ENCODE results near the gene BROX.
"Not testable (repeated sequence)": the region's sequence is repeated elsewhere in the genome, so short reads cannot be mapped to it uniquely, and the experiment has no call there.

BROX gene, protein sequence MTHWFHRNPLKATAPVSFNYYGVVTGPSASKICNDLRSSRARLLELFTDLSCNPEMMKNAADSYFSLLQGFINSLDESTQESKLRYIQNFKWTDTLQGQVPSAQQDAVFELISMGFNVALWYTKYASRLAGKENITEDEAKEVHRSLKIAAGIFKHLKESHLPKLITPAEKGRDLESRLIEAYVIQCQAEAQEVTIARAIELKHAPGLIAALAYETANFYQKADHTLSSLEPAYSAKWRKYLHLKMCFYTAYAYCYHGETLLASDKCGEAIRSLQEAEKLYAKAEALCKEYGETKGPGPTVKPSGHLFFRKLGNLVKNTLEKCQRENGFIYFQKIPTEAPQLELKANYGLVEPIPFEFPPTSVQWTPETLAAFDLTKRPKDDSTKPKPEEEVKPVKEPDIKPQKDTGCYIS

DNA sequence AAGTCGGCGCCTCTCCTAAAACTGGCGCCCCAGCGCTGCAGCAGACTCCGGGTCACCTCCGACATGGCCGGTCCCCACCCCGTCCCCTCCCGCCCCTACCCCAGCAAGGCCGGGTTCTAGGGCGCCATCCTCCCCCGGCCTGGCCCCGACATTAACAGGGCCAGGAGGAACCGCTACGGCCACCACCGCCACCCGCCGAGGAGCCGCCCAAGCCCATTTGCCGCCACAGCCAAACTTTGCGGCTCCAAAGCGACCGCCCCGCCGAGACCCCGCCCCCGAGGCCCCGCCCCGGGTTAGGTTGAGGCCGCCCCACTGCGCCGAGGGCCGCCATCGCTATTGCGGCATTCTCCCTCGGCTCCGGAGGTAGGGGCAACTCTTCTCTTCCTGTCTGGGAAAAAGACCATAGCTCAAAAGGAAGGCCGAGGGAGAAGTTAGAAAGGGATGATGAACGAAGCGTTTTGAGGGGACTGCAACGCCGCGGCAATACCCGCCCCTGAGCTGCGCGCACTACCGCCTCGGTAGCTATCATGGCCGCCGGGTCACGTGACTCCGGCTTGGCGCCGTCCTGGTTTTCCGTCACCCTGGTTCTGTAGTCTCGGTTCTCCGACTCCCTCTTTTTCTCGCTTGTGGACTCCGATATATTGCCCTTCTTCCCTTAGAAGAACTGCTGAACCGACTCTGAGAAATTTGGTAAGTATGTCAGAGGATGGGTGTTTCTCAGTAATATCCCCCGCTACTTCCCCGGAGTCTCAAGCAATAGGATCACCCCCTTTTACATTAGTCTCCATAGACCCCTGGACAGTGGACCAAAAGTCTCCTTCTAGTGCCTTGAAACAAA is at the start of gene BROX, which contains the start of gene AIDA:
Gene BROX, plus strand, starts transcription at position 312 of the 838 bp plus-strand sequence. CDS start 3,136 bp downstream, outside the sequence.
Gene AIDA, minus strand, starts transcription at position 239 of the 838 bp plus-strand sequence. Its CDS starts 174 bp downstream, at position 65.
- peak; percentile 85 for DNase-seq (ENCODE audit: low spot score)

DNA sequence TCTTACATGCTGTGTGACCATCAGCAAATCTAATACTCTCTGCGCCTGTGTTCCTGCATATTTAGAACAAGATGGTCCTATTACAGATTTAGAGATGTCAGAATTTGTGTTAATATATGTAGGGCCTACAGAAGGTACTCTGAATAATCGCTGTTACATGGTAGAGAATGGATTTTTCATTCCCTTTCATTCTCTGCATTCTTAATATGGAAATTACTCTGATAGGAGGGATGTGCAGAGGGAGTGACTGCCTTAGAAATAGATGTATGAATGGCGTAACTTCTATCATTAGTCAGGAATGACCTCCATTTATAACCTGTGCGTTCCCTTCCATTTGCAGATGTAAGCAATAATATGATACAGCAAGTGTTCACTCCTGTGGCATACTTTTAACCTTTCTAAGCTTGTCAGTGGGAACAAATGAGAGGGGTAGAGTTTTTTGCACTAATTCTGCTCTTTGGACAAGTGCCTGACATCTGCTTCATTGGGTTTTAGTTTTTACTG is 48.9 kb upstream of the BROX start:
- DNase-seq (ENCODE audit: low spot score) = no peak

DNA sequence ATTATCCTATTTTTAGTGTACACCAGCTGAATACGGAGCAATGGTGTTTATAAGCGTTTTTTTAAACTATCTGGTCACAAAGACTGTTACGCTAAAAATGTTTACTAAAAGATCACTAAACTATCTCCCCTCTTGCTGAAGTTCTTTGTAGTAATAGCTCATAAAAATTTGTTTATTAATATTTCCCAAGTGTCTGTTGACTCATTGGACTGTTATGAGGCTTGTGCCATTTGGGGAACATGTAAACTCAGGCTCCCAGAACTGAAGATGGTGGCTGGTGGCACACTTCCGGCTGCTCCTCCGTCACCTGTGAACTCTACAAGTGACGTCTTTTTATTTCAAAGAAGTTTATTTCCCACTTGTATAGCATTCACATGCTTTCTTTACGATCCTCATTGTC is 46.4 kb upstream of the BROX start:
- no peak for DNase-seq (ENCODE audit: low spot score)

DNA sequence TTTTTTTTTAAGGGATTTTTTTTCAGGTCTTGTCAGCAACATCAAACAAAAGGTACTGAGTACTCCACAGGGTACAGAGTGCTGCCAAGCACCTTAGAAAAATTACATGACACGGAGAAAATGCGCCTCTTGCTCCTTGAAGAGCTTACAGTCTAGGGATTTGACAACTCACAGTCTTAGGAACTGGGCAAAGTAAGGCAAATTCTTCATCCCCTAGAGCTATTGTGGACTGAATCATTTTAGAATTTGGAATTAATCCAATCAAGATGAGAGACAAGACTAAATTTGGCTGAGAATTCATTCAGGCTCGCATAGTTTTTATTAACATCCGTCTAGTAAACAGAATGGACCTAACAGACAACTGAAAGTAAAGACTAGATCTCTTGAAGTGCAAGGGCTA is 44.2 kb upstream of the BROX start:
- DNase-seq (ENCODE audit: low spot score) = not testable (repeated sequence)

DNA sequence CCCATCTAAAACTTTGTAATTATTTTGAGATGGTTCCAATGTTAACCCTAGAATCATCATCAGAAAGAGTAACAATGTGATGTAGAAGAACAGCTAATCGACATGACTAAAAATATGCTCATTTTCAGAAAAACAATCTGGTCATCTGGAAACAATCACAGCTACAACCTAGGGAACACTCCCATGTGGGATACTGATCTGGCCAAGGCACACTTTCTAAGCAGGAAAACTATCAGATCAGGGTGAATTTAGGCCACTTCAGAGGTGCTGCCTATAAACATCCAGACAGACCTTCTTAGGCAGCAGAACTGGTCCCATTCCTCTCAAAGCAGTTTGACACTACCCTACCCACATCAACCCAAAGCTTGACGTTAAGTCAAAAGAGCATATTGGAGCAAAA is 43.3 kb upstream of the BROX start:
- DNase-seq (ENCODE audit: low spot score) = not testable (repeated sequence)

DNA sequence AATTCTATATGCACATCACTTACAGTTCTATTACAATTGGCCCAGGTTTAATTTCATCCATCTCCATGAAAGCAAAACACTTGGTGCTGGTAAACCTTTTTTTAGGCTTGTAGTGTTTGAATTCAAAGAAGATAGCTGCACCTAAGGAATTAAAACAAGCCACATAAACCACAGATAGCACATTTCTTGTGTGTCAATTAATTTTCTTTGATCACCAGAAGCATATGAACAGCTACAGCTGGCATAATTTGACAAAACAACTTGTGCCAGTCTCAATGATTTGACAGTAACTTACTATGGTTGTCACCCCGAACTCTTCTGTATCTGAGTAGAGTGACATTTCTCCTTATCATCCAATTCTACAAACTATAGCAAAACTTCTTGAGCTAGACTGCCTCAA is 42.3 kb upstream of the BROX start:
- no peak for DNase-seq (ENCODE audit: low spot score)

DNA sequence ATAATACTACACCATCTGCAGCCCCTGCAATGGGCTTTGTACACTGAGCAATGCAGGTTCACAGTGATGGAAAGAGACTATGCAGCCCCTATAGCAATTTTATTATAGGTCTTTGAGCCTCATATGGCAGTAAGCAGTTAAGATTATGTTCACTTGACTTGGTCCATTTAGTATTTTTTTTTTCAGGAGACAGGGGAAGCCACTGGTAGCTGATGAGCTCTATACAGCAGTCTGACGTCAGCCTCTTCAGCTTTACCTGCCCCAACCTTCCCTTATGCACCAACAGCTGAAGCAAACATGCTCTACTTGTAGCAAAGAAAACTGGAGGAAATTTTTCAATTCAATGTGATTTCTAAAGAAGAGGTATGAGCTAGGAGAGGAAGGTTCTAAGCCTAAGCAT is 32.3 kb upstream of the BROX start:
- DNase-seq (ENCODE audit: low spot score) = no peak

DNA sequence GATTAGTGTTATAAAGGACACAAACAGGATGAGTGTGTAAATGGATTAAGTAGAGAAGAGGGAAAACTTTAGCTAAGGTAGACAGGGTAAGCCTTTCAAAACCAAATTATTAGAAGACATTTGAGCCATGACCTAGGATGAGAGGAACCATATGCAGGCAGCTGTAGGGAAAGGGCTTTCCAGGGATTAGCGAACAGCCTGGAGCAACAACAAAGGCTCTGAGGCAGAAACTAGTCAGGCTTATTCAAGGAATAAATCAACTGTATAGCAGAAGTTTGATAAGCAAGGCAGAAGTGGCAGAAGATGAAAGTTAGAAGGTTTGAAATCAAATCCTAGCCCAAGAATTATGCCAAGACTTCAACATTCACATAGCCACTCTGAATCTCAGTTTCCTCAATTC is 21.3 kb upstream of the BROX start:
- DNase-seq (ENCODE audit: low spot score) = no peak

DNA sequence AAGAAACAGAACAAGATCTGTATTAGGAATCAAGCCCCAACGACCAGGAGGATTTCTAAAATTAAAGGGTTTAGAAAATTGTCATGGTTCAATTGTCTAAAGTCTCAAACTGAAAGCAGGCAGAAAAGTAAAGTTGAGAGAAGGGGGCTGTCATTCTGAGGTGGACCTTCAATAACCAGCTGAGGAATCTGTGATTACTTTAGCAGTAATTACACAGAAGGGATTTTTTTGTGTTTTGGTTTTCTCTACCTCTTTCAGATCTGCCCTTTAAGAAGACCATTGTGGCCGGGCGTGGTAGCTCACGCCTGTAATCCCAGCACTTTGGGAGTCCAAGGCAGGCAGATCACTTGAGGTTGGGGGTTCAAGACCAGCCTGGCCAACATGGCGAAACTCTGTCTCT is 17.4 kb upstream of the BROX start:
- DNase-seq (ENCODE audit: low spot score) = no peak

DNA sequence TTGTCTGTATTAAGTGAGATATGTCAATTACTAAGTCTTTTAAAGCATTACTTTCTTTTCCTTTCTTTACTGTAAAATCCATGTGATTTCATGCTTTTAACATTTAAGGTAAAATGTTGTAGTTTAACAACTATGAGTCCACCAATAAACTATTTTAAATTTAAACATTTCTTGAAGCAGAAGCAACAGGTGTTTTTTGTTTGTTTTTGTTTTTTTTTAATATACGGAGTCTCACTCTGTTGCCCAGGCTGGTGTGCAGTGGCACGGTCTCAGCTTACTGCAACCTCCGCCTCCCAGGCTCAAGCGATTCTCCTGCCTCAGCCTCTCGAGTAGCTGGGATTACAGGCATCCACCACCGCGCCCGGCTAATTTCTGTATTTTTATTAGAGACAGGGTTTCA is 15.6 kb upstream of the BROX start:
- DNase-seq (ENCODE audit: low spot score) = no peak

DNA sequence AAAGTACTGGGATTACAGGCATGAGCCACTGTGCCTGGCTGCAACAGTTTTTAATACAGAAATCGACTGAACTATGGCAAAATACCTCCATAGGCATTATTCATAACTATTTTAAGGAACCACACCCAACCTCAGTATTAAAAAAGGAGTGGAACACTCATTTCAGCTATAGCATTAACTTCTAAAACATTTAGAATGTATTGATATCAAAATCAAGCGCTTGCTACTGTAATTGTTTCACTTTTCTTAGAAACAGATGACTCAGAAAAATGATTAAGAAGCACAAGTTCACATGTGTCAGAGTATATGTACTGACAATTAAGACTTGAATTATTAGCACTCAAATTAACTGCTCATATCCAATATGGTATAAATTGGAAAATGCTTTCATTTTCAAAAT is 15.2 kb upstream of the BROX start:
- no peak for DNase-seq (ENCODE audit: low spot score)

DNA sequence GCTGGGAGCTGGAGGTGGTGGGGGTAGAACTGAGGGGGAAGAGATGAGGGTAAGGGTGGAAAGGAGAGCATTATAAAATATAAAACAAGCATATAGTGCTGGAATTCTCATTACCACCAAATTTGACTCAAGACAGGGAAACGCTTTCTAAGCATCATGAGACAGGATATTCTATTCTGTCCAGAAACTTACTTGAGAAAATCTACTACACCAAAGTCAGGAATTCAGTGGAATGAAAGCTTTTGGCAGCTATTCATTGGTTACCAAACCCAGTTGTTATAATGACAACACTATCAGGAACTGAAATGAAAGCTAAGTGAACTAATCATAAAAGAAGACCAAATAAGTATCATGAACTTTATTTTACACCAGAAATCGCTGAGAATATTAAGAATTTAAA is 14.5 kb upstream of the BROX start:
- DNase-seq (ENCODE audit: low spot score) = no peak

DNA sequence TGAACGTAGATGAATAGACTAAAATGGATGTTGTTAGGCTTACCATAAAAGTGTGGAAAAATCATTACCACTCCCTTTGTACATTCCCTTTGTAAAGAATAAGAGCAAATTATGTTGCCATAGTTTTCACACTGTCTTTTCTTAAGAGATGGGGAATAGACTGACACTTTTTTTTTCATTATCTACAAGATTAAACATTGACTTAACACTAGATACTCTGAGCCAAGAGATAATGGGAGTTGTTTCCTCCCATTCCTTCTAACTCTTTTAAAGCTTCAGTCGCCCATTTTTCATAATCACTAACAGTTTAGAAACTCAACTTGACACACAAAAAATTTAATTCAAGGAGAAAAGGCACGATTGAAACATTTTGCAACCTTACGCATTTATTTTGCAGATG is 10.2 kb upstream of the BROX start:
- no peak for DNase-seq (ENCODE audit: low spot score)

DNA sequence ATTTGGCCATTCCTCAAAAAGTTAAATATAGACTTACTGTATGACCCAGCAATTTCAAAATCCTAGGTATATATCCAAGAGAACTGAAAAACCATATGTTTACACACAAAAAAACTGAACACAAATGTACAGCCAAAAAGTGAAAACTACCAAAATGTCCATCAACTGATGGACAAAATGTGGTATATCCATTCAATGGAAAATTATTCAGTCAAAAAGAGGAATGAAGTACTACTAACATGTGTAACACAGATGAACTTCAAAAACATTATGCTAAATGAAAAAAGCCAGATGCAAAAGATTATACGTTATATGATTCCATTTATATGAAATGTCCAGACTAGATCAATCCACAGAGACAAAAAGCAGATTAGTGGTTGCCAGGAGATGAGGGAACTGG is 8.1 kb upstream of the BROX start:
- no peak for DNase-seq (ENCODE audit: low spot score)

DNA sequence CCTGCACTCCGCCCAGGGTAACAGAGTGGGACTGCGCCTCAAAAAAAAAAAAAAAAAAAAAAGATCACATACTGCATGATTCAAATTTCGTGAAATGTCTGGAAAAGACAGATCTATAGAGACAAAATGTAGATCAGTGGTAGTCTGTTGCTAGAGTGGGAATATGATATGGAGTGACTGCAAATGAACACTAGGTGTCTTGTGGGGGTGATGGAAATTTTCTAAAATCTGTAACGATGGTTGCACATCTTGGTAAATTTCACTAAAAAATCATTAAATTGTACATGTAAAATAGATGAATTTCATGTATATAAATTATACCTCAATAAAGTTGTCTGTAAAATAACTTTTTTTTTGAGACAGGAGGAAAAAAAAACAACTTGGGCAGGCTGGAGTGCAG is 5.5 kb upstream of the BROX start:
- peak; percentile 19 for DNase-seq (ENCODE audit: low spot score)

DNA sequence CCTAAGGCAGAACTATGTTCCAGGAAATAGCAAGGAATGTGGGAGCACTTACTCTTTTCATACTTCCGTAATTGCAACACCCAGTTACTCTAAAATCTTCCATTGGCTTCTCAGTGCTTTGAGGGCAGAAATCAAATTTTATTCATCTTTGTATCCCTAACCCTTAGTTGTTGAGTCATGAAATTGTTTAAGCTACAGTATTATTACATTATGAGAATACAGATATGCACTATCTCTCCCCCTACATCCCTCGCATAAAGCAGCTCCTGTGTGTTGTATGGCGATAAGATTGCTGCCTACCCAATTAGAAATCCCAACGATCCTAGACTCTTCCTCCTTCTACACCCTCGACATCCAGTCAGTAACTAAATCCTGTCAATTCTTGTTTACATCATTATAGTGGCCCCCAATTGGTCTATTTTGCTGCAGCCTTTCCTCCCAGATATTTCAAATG is 2.6 kb upstream of the BROX start:
- no peak for DNase-seq (ENCODE audit: low spot score)

DNA sequence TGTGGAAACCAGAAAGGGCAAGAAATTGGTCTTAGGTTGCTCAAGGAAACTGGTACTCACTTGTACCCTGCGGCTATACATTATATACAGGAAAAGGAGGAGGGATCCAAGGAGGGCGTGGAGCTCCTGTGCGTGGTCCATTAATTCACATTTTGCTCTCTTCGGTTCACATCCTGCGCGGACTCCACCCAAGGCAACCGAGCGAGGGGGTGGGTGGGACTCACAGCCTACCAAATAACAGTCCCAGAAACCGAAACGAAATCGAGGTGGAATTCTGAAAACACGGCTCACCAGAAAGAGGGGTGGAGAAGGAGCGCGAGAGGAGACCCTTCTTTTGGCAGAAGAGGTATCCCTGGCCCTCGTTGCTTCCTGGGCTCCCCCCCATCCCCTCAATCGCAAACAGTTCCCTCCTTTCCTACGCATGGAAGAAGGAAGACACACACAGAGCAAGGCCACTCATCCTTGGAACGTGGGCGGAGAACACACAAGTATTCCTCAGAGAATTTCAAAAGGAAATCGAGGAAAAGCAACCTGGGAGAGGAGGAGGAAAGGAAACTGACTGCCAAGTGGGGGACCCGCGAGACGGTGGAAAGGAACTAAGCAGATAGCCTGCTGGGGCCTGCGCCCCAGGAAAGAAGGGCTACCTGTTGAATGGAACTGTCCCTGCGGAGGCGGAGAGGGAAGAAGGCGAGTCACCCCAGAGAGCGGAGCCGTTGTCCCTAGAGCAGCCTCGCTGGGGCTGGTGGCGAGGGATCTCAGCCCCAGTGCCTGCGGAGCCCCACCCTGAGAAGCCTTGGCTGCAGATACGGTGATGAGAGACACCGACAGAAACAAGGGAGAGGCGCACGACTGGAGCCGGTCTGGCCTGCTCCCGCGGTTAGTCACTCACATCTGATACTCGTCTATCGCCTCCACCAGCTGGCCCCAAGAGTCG is 778 bp upstream of the BROX start:
- DNase-seq (ENCODE audit: low spot score) = peak; percentile 54

DNA sequence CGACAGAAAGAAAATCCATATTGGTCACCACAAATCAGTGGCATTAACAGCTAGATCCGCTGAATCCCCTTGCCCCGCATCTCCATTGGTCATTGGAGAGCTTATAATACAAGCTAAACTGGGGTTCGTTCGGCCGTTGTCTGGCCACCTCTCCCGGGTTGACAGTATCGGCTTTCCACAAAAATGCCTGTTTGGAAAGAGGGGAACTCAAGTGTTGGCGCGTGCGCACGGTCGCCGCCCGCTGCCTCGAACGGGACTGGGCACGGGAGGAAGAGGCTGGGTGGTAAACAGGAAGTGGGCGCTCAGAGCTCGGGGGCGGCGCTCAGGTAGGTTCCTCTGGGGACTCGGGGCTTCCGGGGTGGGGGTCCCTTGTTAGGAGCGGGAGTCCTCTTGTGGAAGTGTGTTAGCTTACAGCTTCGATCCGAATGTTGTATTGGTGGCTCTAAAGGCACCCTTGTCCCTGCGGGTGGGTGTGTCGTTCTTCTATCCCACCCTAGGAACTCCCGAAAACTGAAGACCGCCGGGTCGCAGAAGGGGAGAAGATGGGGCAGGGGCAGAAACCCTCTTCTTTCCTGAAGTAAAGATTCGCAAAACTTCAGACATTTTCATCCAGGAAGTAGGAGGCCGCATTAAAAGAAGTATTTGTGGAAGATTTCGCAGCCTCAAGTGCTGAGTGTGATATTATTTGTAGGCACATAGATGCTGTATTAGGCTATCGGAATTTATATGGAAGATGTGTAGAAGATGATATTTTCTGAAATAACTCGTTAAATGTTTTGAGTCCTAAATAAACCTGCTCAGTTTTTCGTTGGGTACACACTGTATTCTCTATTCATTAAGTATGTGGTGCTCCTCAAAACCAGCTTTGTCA is 962 bp downstream of the BROX start:
- peak; percentile 94 for DNase-seq (ENCODE audit: low spot score)

DNA sequence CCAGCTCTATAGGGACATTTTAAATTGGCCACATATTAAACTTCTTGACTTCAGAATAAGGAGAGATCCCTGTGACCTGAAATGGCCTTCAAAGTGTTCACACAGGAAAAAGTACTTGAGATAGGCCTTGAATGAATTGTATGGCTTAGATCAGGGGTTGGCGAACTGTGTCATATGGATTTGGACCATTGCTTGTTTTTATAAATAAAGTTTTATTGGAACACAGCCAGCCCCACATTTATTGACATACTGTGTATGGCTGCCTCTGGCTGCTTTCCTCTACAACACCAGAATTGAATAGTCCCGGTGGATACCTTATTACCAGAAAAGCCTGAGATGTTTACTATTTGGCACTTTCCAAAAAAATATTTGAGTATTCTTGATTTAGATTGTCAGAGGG is 4.0 kb downstream of the BROX start:
- DNase-seq (ENCODE audit: low spot score) = no peak

DNA sequence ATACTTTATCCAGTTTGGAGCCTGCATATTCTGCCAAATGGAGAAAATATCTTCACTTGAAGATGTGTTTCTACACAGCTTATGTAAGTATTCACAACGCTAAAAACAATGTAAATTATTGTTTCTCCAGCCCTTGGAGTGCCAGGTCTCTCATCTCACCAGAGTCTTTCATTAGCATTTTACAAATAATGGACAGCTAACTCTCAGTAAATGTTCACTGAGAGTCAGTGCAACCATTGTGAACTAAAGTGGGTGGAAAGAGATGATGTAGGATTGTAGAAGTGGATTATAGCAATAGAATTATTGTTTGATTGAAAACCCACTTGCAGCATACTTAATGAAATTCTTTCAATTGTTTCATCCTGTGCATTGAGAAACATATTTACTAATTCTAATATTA is 16.4 kb downstream of the BROX start:
- DNase-seq (ENCODE audit: low spot score) = no peak

DNA sequence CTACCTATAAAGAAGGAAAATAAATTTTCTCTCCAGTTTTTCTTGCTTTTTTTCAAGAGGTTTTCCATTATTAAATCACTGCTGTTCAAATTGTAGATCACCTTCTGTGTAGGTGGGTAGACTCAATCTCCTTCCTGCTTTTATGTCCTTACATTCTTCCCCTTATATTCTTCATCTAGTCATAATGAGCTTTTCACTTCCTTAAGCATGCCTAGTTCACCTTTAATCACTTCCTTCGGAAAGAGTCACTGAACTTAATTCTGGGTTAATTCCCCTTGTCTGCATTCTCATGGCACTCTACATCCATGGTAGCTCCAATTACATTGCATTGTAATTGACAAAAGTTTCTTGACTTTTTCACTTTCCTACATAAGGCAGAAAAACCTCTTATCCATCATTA is 18.5 kb downstream of the BROX start:
- no peak for DNase-seq (ENCODE audit: low spot score)

All from HuH-7 (cell line).